HepG2 (cell line): ENCODE data around the gene DISP2. TPM values are rescaled to one million over a fixed set of nuclear protein-coding genes. Genes with fewer than 3 reads are reported as not detected.

ENCODE experiments used
- CCDC6 ChIP-seq: sonication (generic); formaldehyde crosslinking; IDR thresholded peaks from 2 replicates; pipeline ENCODE4 v1.8.1; 2022; ENCODE audit warnings: mild to moderate bottlenecking, missing genetic modification reagents, moderate library complexity
- HMG20A ChIP-seq: IDR thresholded peaks from 2 replicates; pipeline ENCODE4 v1.6.1; 2016; ENCODE audit warnings: borderline replicate concordance
- ISX ChIP-seq: sonication (generic); formaldehyde crosslinking; conservative IDR thresholded peaks from 2 replicates; pipeline ENCODE4 v1.5.0; 2020; ENCODE audit warnings: missing genetic modification reagents
- MAZ ChIP-seq, 2 experiments: sonication (generic) in 1 of 2; formaldehyde crosslinking in 1 of 2; IDR thresholded peaks; 2 replicates each; pipeline versions ENCODE4 v1.5.0 to v1.6.1; 2012 to 2020; ENCODE audit warnings: low read depth in 2 of 2, mild to moderate bottlenecking in 2 of 2, borderline replicate concordance in 1 of 2, improper control_type of control experiment in 1 of 2, low read length in 1 of 2, missing genetic modification reagents in 1 of 2, moderate library complexity in 1 of 2
- MIER3 ChIP-seq: IDR thresholded peaks from 2 replicates; pipeline ENCODE4 v1.6.1; 2016; ENCODE audit warnings: missing compliant biosample characterization, borderline replicate concordance
- NR2F1 ChIP-seq, 2 experiments: fragments of 450-650 bp in 1 of 2; formaldehyde crosslinking in 1 of 2; IDR thresholded peaks; 2 replicates each; pipeline versions ENCODE4 v1.5.0 to v1.6.1; 2016 to 2020; ENCODE audit warnings: mild to moderate bottlenecking in 1 of 2, missing compliant biosample characterization in 1 of 2, missing genetic modification reagents in 1 of 2, moderate library complexity in 1 of 2
- PAWR ChIP-seq: sonication (generic); formaldehyde crosslinking; IDR thresholded peaks from 2 replicates; pipeline ENCODE4 v1.4.0; 2020; ENCODE audit warnings: missing genetic modification reagents, mild to moderate bottlenecking, borderline replicate concordance
- PTBP1 ChIP-seq: fragments of 200-400 bp; formaldehyde crosslinking; IDR thresholded peaks from 2 replicates; pipeline ENCODE4 v1.6.1; 2018; ENCODE audit warnings: low read length, low read depth; ENCODE audit not compliant: poor library complexity, severe bottlenecking
- TCF12 ChIP-seq, 2 experiments: fragments of 450-650 bp in 1 of 2; sonication (generic) in 1 of 2; formaldehyde crosslinking in 1 of 2; IDR thresholded peaks; 2 replicates each; pipeline versions ENCODE4 v1.6.1 to v1.8.0; 2017 to 2022; ENCODE audit warnings: antibody characterized with exemption in 1 of 2, mild to moderate bottlenecking in 1 of 2, missing genetic modification reagents in 1 of 2, moderate library complexity in 1 of 2
- ZBTB7B ChIP-seq: sonication (generic); formaldehyde crosslinking; IDR thresholded peaks from 2 replicates; pipeline ENCODE4 v1.4.0; 2020; ENCODE audit warnings: missing genetic modification reagents
- ZBTB8A ChIP-seq: sonication (generic); formaldehyde crosslinking; IDR thresholded peaks from 2 replicates; pipeline ENCODE4 v1.4.0; 2020; ENCODE audit warnings: mild to moderate bottlenecking, low read depth, missing genetic modification reagents, borderline replicate concordance
- ZEB1 ChIP-seq: IDR thresholded peaks from 2 replicates; pipeline ENCODE4 v1.6.1; 2012; ENCODE audit warnings: mild to moderate bottlenecking, low read depth, inconsistent platforms; ENCODE audit not compliant: insufficient replicate concordance
- ZNF777 ChIP-seq: sonication (generic); formaldehyde crosslinking; IDR thresholded peaks from 2 replicates; pipeline ENCODE4 v1.4.0; 2020; ENCODE audit warnings: missing genetic modification reagents
- polyA plus RNA-seq, 8 experiments: library from polyadenylated mRNA; depleted of rRNA in 3 of 8; stranded (reverse) in 7 of 8; unstranded in 1 of 8; fragments of >200 nt; fragmentation: Illumina TruSeq in 4 of 8; extraction: Trizol in 4 of 8; gene quantifications; 2 replicates each; pipeline versions ENCODE4 v1.2.1 to v1.2.3, GENCODE V29; 2011 to 2016; ENCODE audit warnings: low read depth in 4 of 8, missing spikeins in 1 of 8, mixed read lengths in 1 of 8; ENCODE audit not compliant: insufficient read depth in 1 of 8
- total RNA-seq, 5 experiments: library from RNA; depleted of rRNA; stranded (reverse); fragments of >200 nt; fragmentation: Illumina TruSeq; extraction: Trizol; gene quantifications; 2 replicates each; pipeline ENCODE4 v1.2.3, GENCODE V29; 2016; ENCODE audit warnings: low read depth in 1 of 5
- TF ChIP-seq, protein P1 (sequence below): sonication (generic); formaldehyde crosslinking; IDR thresholded peaks from 2 replicates; pipeline ENCODE4 v1.4.0; 2020; ENCODE audit warnings: missing genetic modification reagents
- TF ChIP-seq, protein P2 (sequence below): sonication (generic); formaldehyde crosslinking; IDR thresholded peaks from 2 replicates; pipeline ENCODE4 v1.5.1; 2020; ENCODE audit warnings: missing genetic modification reagents, mild to moderate bottlenecking, borderline replicate concordance
- TF ChIP-seq, protein P3 (sequence below): IDR thresholded peaks from 2 replicates; pipeline ENCODE4 v1.6.1; 2016; ENCODE audit warnings: missing compliant biosample characterization, missing genetic modification reagents, borderline replicate concordance
- TF ChIP-seq, protein P4 (sequence below): sonication (generic); formaldehyde crosslinking; IDR thresholded peaks from 2 replicates; pipeline ENCODE4 v1.5.1; 2020; ENCODE audit warnings: mild to moderate bottlenecking, missing genetic modification reagents, moderate library complexity
- TF ChIP-seq, protein P5 (sequence below): IDR thresholded peaks from 2 replicates; pipeline ENCODE4 v1.6.1; 2016; ENCODE audit warnings: control low read depth
- TF ChIP-seq, protein P6 (sequence below): sonication (generic); formaldehyde crosslinking; IDR thresholded peaks from 2 replicates; pipeline ENCODE4 v1.5.0; 2020; ENCODE audit warnings: mild to moderate bottlenecking, missing genetic modification reagents

DISP2 gene
- total and polyA plus RNA-seq, 2 of the 13 experiments (the other 11 are each of a cell fraction or from before 2014, with no cell fraction given): 0.09 to 0.32 TPM

DNA sequence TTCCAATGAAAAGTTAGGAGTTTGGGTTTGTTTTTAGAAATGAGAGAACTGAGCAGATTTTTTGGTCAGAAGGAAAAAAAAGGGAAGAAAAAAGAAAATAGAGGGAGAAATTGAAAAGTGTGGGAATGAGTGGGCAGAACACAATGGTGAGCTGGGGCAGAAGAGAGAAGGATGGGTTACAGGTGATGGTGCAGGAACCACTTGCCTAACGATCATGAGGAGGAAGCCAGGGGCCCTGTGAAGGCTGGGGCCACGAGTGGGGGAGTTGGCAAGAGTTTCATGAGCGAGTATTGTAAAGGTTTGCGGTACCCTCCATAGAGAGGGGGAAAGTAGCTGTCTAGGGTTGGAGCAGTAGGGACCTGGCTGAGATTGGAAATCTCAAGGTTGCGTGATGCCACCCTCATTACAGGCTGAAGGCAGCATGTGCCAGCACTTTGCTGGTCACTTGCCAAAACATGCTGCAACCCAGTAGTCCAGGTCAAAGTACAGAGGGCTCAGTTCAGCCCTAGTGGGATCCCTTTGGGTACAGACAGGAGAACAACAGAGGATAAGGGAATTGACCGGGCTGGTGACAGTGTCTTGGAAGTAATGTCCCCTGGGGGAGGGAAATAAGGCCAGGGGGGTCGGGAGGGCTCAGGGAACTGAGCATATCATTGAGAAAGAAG lies 54.2 kb downstream of the DISP2 start (continued):
- TF ChIP-seq, protein P1, sequence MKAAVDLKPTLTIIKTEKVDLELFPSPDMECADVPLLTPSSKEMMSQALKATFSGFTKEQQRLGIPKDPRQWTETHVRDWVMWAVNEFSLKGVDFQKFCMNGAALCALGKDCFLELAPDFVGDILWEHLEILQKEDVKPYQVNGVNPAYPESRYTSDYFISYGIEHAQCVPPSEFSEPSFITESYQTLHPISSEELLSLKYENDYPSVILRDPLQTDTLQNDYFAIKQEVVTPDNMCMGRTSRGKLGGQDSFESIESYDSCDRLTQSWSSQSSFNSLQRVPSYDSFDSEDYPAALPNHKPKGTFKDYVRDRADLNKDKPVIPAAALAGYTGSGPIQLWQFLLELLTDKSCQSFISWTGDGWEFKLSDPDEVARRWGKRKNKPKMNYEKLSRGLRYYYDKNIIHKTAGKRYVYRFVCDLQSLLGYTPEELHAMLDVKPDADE (CRISPR knock-in tag): no peak
- TF ChIP-seq, protein P2, sequence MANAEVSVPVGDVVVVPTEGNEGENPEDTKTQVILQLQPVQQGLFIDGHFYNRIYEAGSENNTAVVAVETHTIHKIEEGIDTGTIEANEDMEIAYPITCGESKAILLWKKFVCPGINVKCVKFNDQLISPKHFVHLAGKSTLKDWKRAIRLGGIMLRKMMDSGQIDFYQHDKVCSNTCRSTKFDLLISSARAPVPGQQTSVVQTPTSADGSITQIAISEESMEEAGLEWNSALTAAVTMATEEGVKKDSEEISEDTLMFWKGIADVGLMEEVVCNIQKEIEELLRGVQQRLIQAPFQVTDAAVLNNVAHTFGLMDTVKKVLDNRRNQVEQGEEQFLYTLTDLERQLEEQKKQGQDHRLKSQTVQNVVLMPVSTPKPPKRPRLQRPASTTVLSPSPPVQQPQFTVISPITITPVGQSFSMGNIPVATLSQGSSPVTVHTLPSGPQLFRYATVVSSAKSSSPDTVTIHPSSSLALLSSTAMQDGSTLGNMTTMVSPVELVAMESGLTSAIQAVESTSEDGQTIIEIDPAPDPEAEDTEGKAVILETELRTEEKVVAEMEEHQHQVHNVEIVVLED: no peak
- no peak for TF ChIP-seq CCDC6 (CRISPR knock-in tag)
- TF ChIP-seq, protein P3, sequence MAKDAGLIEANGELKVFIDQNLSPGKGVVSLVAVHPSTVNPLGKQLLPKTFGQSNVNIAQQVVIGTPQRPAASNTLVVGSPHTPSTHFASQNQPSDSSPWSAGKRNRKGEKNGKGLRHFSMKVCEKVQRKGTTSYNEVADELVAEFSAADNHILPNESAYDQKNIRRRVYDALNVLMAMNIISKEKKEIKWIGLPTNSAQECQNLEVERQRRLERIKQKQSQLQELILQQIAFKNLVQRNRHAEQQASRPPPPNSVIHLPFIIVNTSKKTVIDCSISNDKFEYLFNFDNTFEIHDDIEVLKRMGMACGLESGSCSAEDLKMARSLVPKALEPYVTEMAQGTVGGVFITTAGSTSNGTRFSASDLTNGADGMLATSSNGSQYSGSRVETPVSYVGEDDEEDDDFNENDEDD (CRISPR knock-in tag): no peak; the same call in 1 of the 2 replicates
- TF ChIP-seq MIER3 (CRISPR knock-in tag): peak; percentile 76; the same call in 1 of the 2 replicates
- no peak for TF ChIP-seq ZEB1
- TF ChIP-seq, protein P4, sequence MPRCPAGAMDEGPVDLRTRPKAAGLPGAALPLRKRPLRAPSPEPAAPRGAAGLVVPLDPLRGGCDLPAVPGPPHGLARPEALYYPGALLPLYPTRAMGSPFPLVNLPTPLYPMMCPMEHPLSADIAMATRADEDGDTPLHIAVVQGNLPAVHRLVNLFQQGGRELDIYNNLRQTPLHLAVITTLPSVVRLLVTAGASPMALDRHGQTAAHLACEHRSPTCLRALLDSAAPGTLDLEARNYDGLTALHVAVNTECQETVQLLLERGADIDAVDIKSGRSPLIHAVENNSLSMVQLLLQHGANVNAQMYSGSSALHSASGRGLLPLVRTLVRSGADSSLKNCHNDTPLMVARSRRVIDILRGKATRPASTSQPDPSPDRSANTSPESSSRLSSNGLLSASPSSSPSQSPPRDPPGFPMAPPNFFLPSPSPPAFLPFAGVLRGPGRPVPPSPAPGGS (CRISPR knock-in tag): no peak
- no peak for TF ChIP-seq PAWR (CRISPR knock-in tag)
- TF ChIP-seq TCF12 (IDR thresholded peaks at IDR 0.05): no peak
- TF ChIP-seq TCF12 (CRISPR knock-in tag; IDR thresholded peaks at IDR 0.05): no peak
- TF ChIP-seq HMG20A (CRISPR knock-in tag): peak; percentile 54; the same call in 1 of the 2 replicates
- TF ChIP-seq ZBTB8A (CRISPR knock-in tag): no peak
- peak in 1 of 2 experiments; percentile 22; a peak in 2 of 4 replicates for TF ChIP-seq NR2F1 (CRISPR knock-in tag; IDR thresholded peaks at IDR 0.05)
- TF ChIP-seq, protein P5, sequence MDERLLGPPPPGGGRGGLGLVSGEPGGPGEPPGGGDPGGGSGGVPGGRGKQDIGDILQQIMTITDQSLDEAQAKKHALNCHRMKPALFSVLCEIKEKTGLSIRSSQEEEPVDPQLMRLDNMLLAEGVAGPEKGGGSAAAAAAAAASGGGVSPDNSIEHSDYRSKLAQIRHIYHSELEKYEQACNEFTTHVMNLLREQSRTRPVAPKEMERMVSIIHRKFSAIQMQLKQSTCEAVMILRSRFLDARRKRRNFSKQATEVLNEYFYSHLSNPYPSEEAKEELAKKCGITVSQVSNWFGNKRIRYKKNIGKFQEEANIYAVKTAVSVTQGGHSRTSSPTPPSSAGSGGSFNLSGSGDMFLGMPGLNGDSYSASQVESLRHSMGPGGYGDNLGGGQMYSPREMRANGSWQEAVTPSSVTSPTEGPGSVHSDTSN: no peak
- TF ChIP-seq ZNF777: no peak
- TF ChIP-seq, protein P6, sequence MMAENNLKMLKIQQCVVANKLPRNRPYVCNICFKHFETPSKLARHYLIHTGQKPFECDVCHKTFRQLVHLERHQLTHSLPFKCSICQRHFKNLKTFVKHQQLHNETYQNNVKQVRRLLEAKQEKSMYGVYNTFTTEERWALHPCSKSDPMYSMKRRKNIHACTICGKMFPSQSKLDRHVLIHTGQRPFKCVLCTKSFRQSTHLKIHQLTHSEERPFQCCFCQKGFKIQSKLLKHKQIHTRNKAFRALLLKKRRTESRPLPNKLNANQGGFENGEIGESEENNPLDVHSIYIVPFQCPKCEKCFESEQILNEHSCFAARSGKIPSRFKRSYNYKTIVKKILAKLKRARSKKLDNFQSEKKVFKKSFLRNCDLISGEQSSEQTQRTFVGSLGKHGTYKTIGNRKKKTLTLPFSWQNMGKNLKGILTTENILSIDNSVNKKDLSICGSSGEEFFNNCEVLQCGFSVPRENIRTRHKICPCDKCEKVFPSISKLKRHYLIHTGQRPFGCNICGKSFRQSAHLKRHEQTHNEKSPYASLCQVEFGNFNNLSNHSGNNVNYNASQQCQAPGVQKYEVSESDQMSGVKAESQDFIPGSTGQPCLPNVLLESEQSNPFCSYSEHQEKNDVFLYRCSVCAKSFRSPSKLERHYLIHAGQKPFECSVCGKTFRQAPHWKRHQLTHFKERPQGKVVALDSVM (CRISPR knock-in tag): no peak
- TF ChIP-seq MAZ (IDR thresholded peaks at IDR 0.05; ENCODE audit: borderline replicate concordance, low read depth, low read length): no peak
- TF ChIP-seq MAZ (CRISPR knock-in tag; IDR thresholded peaks at IDR 0.05; ENCODE audit: low read depth): no peak
- no peak for TF ChIP-seq ISX (CRISPR knock-in tag)
- TF ChIP-seq ZBTB7B (CRISPR knock-in tag): no peak
- TF ChIP-seq PTBP1: no peak
